ENCODE measurements around the gene RAB12.

DNA sequence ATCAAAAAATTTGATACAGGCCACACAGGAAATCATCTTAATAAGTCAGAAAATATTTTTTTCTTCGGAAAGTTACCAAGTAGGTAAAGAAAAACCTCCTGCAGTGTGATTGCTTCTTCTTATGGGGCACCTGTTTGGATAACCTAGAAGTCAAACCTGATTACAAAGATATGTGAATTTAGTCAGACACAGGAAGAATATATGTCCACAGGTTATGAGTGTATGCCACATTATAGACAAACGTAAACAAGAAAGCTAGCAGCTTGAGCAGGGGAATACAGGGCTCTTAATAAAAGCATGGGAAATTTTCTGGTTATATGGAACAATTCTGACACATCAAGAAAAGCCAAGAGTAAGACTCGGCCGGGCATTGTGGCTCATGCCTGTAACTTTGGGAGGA lies 60.3 kb downstream of the RAB12 start:
- TF ChIP-seq CTCF (IDR thresholded peaks at IDR 0.05; ENCODE audit: low read depth, low read length, poor library complexity, severe bottlenecking) (no peak), EZH2phosphoT487 (IDR thresholded peaks at IDR 0.05; ENCODE audit: borderline replicate concordance, low read length) (no peak)

Data from DOHH2 (cell line).